ENCODE measurements around the gene HAS3.

HAS3 gene

GRCh38 chr16:69115837-69116236 is 10.4 kb downstream of the HAS3 start:
- TF ChIP-seq CTCF (conservative IDR thresholded peaks at IDR 0.05; ENCODE audit: low read length): no peak
- TF ChIP-seq EZH2phosphoT487 (IDR thresholded peaks at IDR 0.05; ENCODE audit: borderline replicate concordance): no peak
- no peak overlapping the region for H3K4me3 ChIP-seq (ENCODE audit: low read length, poor library complexity, severe bottlenecking)
- no peaks in the 10 kb centered on the region for H3K4me1 ChIP-seq (ENCODE audit: insufficient read depth, low read length, poor library complexity, severe bottlenecking)
- H3K79me2 ChIP-seq (ENCODE audit: insufficient read depth, low read length): no peaks in the 10 kb centered on the region
- no peaks in the 10 kb centered on the region for H4K20me1 ChIP-seq (ENCODE audit: insufficient read depth, low read length, poor library complexity, severe bottlenecking)
- H3K27me3 ChIP-seq (ENCODE audit: insufficient read depth, low read length, poor library complexity, severe bottlenecking): no peaks in the 10 kb centered on the region
- H2AFZ ChIP-seq (ENCODE audit: low read length): no peak overlapping the region
- H3K36me3 ChIP-seq (ENCODE audit: insufficient read depth, low read length): peaks cover 40% of the 10 kb centered on the region; the same call in 1 of the 2 replicates
- H3K9me2 ChIP-seq (replicated peaks; ENCODE audit: low read depth, low read length): no peaks in the 10 kb centered on the region
- H3K9me3 ChIP-seq (ENCODE audit: insufficient read depth, low read depth, low read length): no peaks in the 10 kb centered on the region
- H3K4me2 ChIP-seq (ENCODE audit: low read depth, low read length, poor library complexity, severe bottlenecking): no peak overlapping the region
- H3F3A ChIP-seq (ENCODE audit: low read depth): no peaks in the 10 kb centered on the region
- H3K9ac ChIP-seq (ENCODE audit: low read depth, low read length, poor library complexity, severe bottlenecking): no peak overlapping the region

GRCh38 chr16:69116256-69116875 is 10.9 kb downstream of the HAS3 start:
- Histone ChIP-seq H3K9me3 (ENCODE audit: insufficient read depth, low read depth, low read length) (no peaks in the 10 kb centered on the region), H3K36me3 (ENCODE audit: insufficient read depth, low read length) (peaks cover 44% of the 10 kb centered on the region; the same call in 1 of the 2 replicates), H3K9me2 (replicated peaks; ENCODE audit: low read depth, low read length) (no peaks in the 10 kb centered on the region), H3K27me3 (ENCODE audit: insufficient read depth, low read length, poor library complexity, severe bottlenecking) (no peaks in the 10 kb centered on the region), H3K79me2 (ENCODE audit: insufficient read depth, low read length) (no peaks in the 10 kb centered on the region), H4K20me1 (ENCODE audit: insufficient read depth, low read length, poor library complexity, severe bottlenecking) (no peaks in the 10 kb centered on the region), H3K4me3 (ENCODE audit: low read length, poor library complexity, severe bottlenecking) (no peak overlapping the region), H3K4me1 (ENCODE audit: insufficient read depth, low read length, poor library complexity, severe bottlenecking) (no peaks in the 10 kb centered on the region), H2AFZ (ENCODE audit: low read length) (no peak overlapping the region), H3F3A (ENCODE audit: low read depth) (no peaks in the 10 kb centered on the region), H3K9ac (ENCODE audit: low read depth, low read length, poor library complexity, severe bottlenecking) (no peak overlapping the region), H3K4me2 (ENCODE audit: low read depth, low read length, poor library complexity, severe bottlenecking) (no peak overlapping the region)
- TF ChIP-seq EZH2phosphoT487 (IDR thresholded peaks at IDR 0.05; ENCODE audit: borderline replicate concordance) (no peak), CTCF (conservative IDR thresholded peaks at IDR 0.05; ENCODE audit: low read length) (no peak)

- TF ChIP-seq EZH2phosphoT487 (IDR thresholded peaks at IDR 0.05; ENCODE audit: borderline replicate concordance) (no peak), CTCF (conservative IDR thresholded peaks at IDR 0.05; ENCODE audit: low read length) (no peak)
- no peaks in the 10 kb centered on the region for H3K9me3 ChIP-seq (ENCODE audit: insufficient read depth, low read depth, low read length)
- no peaks in the 10 kb centered on the region for H3K79me2 ChIP-seq (ENCODE audit: insufficient read depth, low read length)
- H3K4me2 ChIP-seq (ENCODE audit: low read depth, low read length, poor library complexity, severe bottlenecking): no peak overlapping the region
- no peak overlapping the region for H2AFZ ChIP-seq (ENCODE audit: low read length)
- H3K9me2 ChIP-seq (replicated peaks; ENCODE audit: low read depth, low read length): no peaks in the 10 kb centered on the region
- peaks cover 44% of the 10 kb centered on the region; the same call in 1 of the 2 replicates for H3K36me3 ChIP-seq (ENCODE audit: insufficient read depth, low read length)
- no peaks in the 10 kb centered on the region for H3K27me3 ChIP-seq (ENCODE audit: insufficient read depth, low read length, poor library complexity, severe bottlenecking)
- no peaks in the 10 kb centered on the region for H3F3A ChIP-seq (ENCODE audit: low read depth)
- no peaks in the 10 kb centered on the region for H4K20me1 ChIP-seq (ENCODE audit: insufficient read depth, low read length, poor library complexity, severe bottlenecking)
- H3K4me1 ChIP-seq (ENCODE audit: insufficient read depth, low read length, poor library complexity, severe bottlenecking): no peaks in the 10 kb centered on the region
- H3K4me3 ChIP-seq (ENCODE audit: low read length, poor library complexity, severe bottlenecking): no peak overlapping the region
- H3K9ac ChIP-seq (ENCODE audit: low read depth, low read length, poor library complexity, severe bottlenecking): no peak overlapping the region
Observed at GRCh38 chr16:69116906-69117305, 11.5 kb downstream of the HAS3 start.
